ENCODE data around the gene ARPP19.

GRCh38 chr15:52563501-52564060 is 5.2 kb downstream of the ARPP19 start:
- no peak for TF ChIP-seq CTCF (IDR thresholded peaks at IDR 0.05; ENCODE audit: low read depth, low read length)
- no peak for TF ChIP-seq POLR2A (IDR thresholded peaks at IDR 0.05; ENCODE audit: extremely low read depth, insufficient read length)
